ENCODE measurements around the gene DSCAML1. TPM values are rescaled to one million over a fixed set of nuclear protein-coding genes. Genes with fewer than 3 reads are reported as not detected.
"Not testable (repeated sequence)": the region's sequence is repeated elsewhere in the genome, so short reads cannot be mapped to it uniquely, and the experiment has no call there.

The DSCAML1 gene
- total RNA-seq, 1 experiment from 2014 or later = not detected

DNA sequence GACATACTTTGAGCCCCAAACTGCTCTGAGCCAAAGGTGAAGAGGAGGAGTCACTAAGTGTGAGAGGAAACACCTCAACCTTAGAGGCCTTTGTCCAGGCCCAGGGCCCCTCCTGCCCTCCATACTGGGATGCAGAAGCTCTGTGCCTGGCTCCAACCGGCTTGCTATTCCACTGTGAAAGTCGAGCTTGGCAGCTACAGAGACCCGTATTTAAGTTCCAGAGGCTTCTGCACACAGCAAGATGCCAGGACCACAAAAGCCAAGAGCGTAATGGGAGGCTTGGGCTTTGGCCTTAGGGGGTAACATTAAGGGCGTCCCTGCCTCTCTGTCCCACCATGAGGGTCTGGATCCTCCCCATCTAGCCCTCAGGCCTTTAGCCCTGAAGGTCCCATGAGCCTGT is 31.9 kb downstream of the DSCAML1 start (continued):
- TF ChIP-seq, protein P1, sequence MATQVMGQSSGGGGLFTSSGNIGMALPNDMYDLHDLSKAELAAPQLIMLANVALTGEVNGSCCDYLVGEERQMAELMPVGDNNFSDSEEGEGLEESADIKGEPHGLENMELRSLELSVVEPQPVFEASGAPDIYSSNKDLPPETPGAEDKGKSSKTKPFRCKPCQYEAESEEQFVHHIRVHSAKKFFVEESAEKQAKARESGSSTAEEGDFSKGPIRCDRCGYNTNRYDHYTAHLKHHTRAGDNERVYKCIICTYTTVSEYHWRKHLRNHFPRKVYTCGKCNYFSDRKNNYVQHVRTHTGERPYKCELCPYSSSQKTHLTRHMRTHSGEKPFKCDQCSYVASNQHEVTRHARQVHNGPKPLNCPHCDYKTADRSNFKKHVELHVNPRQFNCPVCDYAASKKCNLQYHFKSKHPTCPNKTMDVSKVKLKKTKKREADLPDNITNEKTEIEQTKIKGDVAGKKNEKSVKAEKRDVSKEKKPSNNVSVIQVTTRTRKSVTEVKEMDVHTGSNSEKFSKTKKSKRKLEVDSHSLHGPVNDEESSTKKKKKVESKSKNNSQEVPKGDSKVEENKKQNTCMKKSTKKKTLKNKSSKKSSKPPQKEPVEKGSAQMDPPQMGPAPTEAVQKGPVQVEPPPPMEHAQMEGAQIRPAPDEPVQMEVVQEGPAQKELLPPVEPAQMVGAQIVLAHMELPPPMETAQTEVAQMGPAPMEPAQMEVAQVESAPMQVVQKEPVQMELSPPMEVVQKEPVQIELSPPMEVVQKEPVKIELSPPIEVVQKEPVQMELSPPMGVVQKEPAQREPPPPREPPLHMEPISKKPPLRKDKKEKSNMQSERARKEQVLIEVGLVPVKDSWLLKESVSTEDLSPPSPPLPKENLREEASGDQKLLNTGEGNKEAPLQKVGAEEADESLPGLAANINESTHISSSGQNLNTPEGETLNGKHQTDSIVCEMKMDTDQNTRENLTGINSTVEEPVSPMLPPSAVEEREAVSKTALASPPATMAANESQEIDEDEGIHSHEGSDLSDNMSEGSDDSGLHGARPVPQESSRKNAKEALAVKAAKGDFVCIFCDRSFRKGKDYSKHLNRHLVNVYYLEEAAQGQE (IDR thresholded peaks at IDR 0.05; ENCODE audit: low read depth) = no peak
- TF ChIP-seq POLR2A (IDR thresholded peaks at IDR 0.05; ENCODE audit: borderline replicate concordance, extremely low read depth, insufficient read depth, insufficient read length) = no peak
- TF ChIP-seq YY1 (IDR thresholded peaks at IDR 0.05; ENCODE audit: extremely low read depth, insufficient replicate concordance, low read depth, low read length) = no peak

DNA sequence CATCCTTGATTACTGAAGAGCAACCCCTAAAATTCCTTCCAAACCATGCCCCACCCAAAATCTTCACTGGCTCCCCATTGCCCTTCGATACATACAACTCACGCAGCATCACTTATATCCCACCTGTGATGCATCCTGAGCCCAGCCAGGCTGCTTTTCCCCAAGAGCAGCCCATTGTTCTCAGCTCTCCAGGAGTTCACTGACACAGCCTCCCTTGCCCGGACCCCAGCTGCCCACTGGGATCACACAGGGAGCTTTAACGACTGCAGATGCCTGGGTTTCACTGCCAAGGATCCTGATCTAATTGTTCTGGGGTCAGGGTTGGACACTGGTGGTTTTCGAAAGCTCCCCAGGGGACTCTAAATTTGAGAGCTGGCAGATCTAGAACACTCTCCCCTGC is 33.6 kb downstream of the DSCAML1 start:
- CTCF ChIA-PET; ATAC-seq; H3K9me3 ChIP-seq (ENCODE audit: control insufficient read depth in 1 of 2, insufficient read depth in 1 of 2, low read depth in 1 of 2, low read length in 2 of 2); H2AFZ ChIP-seq (ENCODE audit: low read depth, low read length, poor library complexity, severe bottlenecking); H3K79me2 ChIP-seq (ENCODE audit: insufficient read depth, low read length); RAD21 ChIA-PET (ENCODE audit: low non-redundant PET in 1 of 2, low total read pairs in 2 of 2, uncharacterized antibody in 2 of 2, unreplicated experiment in 2 of 2); H4K20me1 ChIP-seq (ENCODE audit: insufficient read depth); H3K27me3 ChIP-seq (ENCODE audit: insufficient read depth, low read length); H3K4me3 ChIP-seq (replicated peaks in 1 of 2; ENCODE audit: low read depth in 1 of 2, low read length in 2 of 2); DNase-seq (ENCODE audit: low read depth, low spot score); H3K4me1 ChIP-seq (ENCODE audit: control insufficient read depth in 1 of 2, insufficient read depth in 2 of 2, low read length in 2 of 2); H3K36me3 ChIP-seq (ENCODE audit: control insufficient read depth in 1 of 2, insufficient read depth in 2 of 2, low read length in 2 of 2); H3K9ac ChIP-seq (ENCODE audit: low read length); POLR2A ChIA-PET; H3K27ac ChIP-seq (ENCODE audit: low read depth, low read length); intact Hi-C loops (cut with micrococcal nuclease); H3K4me2 ChIP-seq (ENCODE audit: low read length); H3K9me2 ChIP-seq (ENCODE audit: insufficient read depth); BruUV-seq (replicated peaks): not testable (repeated sequence)

DNA sequence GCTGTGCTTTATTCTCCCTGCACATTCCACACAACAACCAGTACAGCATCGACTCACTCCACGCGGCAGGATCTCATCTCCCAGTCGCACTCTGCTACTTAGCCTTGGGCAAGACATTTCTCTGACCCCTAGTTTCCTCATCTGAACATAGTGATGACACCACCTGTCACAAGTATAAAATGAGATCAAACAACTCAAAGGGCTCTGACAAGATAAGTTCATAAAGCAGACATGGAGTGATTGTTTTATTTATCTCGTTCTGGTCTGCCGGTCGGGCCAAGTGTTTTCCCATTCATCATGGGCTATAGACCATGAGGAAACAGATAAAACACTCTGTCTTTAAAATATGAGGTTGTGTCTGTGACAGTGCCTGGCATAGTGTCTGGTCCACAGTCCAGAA is 35.0 kb downstream of the DSCAML1 start:
- intact Hi-C loops (cut with micrococcal nuclease) = no loop called here
- CTCF ChIA-PET = no interaction called here
- H3K27me3 ChIP-seq (ENCODE audit: insufficient read depth, low read length) = peaks cover 4% of the 10 kb centered on the region; the same call in 1 of the 2 replicates
- no peaks in the 10 kb centered on the region for H4K20me1 ChIP-seq (ENCODE audit: insufficient read depth)
- H3K9me3 ChIP-seq (ENCODE audit: control insufficient read depth in 1 of 2, insufficient read depth in 1 of 2, low read depth in 1 of 2, low read length in 2 of 2) = no peaks in the 10 kb centered on the region
- POLR2A ChIA-PET = no interaction called here
- no peak overlapping the region for H2AFZ ChIP-seq (ENCODE audit: low read depth, low read length, poor library complexity, severe bottlenecking)
- no peak overlapping the region for H3K4me3 ChIP-seq (replicated peaks in 1 of 2; ENCODE audit: low read depth in 1 of 2, low read length in 2 of 2)
- DNase-seq (ENCODE audit: low read depth, low spot score) (no peak), ATAC-seq (no peak)
- no peaks in the 10 kb centered on the region for H3K9me2 ChIP-seq (ENCODE audit: insufficient read depth)
- no peaks in the 10 kb centered on the region for H3K79me2 ChIP-seq (ENCODE audit: insufficient read depth, low read length)
- BruUV-seq (replicated peaks) = no TSS peak
- no peak overlapping the region for H3K9ac ChIP-seq (ENCODE audit: low read length)
- no peak overlapping the region for H3K4me2 ChIP-seq (ENCODE audit: low read length)
- RAD21 ChIA-PET (ENCODE audit: low non-redundant PET in 1 of 2, low total read pairs in 2 of 2, uncharacterized antibody in 2 of 2, unreplicated experiment in 2 of 2) = no interaction called here
- H3K36me3 ChIP-seq (ENCODE audit: control insufficient read depth in 1 of 2, insufficient read depth in 2 of 2, low read length in 2 of 2) = no peaks in the 10 kb centered on the region
- H3K27ac ChIP-seq (ENCODE audit: low read depth, low read length) = no peak overlapping the region
- TF ChIP-seq EZH2 (IDR thresholded peaks at IDR 0.05) (no peak), EZH2phosphoT487 (IDR thresholded peaks at IDR 0.05; ENCODE audit: borderline replicate concordance) (no peak), SIN3A (IDR thresholded peaks at IDR 0.05; ENCODE audit: low read depth) (no peak)
- no peaks in the 10 kb centered on the region for H3K4me1 ChIP-seq (ENCODE audit: control insufficient read depth in 1 of 2, insufficient read depth in 2 of 2, low read length in 2 of 2)

Measured in HCT116 (cell line).